AG04450 (cell line): ENCODE results near the gene ROPN1L. TPM values are rescaled to one million over a fixed set of nuclear protein-coding genes. Genes with fewer than 3 reads are reported as not detected.

ENCODE experiments used
- CTCF ChIA-PET: fragments of 300-600, 350-600 bp; formaldehyde crosslinking; extraction: SDS; loops from one replicate; lab custom pipeline; 2022; ENCODE audit warnings: antibody characterized with exemption, inconsistent platforms; lab: Charles Lee
- POLR2A ChIA-PET: fragments of 350-600 bp; formaldehyde crosslinking; extraction: SDS; loops from one replicate; lab custom pipeline; 2021; ENCODE audit warnings: antibody characterized with exemption, inconsistent platforms; lab: Yijun Ruan, JAX
- DNase-seq: peaks from one replicate; pipeline ENCODE4 v3.0.0-alpha.2; 2011; ENCODE audit warnings: low read depth, low spot score
- H3K27ac ChIP-seq: one replicate; pipeline ENCODE4 v1.5.1; 2012; ENCODE audit warnings: low read depth, low read length, control low read depth
- H3K27me3 ChIP-seq: one replicate; pipeline ENCODE4 v1.6.0; 2012; ENCODE audit warnings: low read length; ENCODE audit not compliant: control insufficient read depth, insufficient read depth
- H3K4me3 ChIP-seq: 2 replicates; pipeline ENCODE4 v1.5.1; 2011; ENCODE audit warnings: mild to moderate bottlenecking, low read depth, low read length, control low read depth
- H3K9me3 ChIP-seq: 2 replicates; pipeline ENCODE4 v1.5.1; 2012; ENCODE audit warnings: low read length; ENCODE audit not compliant: control insufficient read depth, insufficient read depth
- CTCF ChIP-seq: IDR thresholded peaks from 2 replicates; pipeline ENCODE4 v1.5.1; 2011; ENCODE audit warnings: low read depth, low read length, control low read depth, inconsistent platforms
- polyA plus RNA-seq: library from polyadenylated mRNA; depleted of rRNA; stranded (reverse); fragments of >200 nt; gene quantifications from 2 replicates; pipeline ENCODE4 v1.2.3, GENCODE V29; 2011

ROPN1L gene
- polyA plus RNA-seq, 1 experiment = 0.24 TPM

- Histone ChIP-seq H3K27me3 (no peaks in the 10 kb centered on the region), H3K9me3 (peaks cover 3% of the 10 kb centered on the region; the same call in 1 of the 2 replicates), H3K27ac (no peak overlapping the region), H3K4me3 (no peak overlapping the region)
- no peak for TF ChIP-seq CTCF
- POLR2A ChIA-PET = no interaction called here
- CTCF ChIA-PET = no interaction called here
- DNase-seq = no peak
Measured at GRCh38 chr5:10482791-10483530, 41.3 kb downstream of the ROPN1L start.

- no peak for DNase-seq
- ChIA-PET CTCF (interaction anchor here (1.2 kb wide), 1 partner anchor 32 kb away, joined by 5 read pairs; no protein-coding TSS in a partner anchor), POLR2A (interaction anchor here (0.7 to 1.2 kb wide), 5 partner anchors 40 to 143 kb away, joined by 3 to 12 read pairs (median 3); partner anchors contain the start of gene ROPN1L)
- H3K27ac ChIP-seq = peak overlapping the region; percentile 95
- TF ChIP-seq CTCF = no peak
- no peak overlapping the region for H3K4me3 ChIP-seq
- H3K9me3 ChIP-seq = no peaks in the 10 kb centered on the region; the same call in 1 of the 2 replicates
- H3K27me3 ChIP-seq = no peaks in the 10 kb centered on the region
Measured at GRCh38 chr5:10484774-10485141, 43.1 kb downstream of the ROPN1L start.

GRCh38 chr5:10485142-10485795 lies 43.6 kb downstream of the ROPN1L start:
- ChIA-PET CTCF (interaction anchor here (1.2 kb wide), 1 partner anchor 33 kb away, joined by 5 read pairs; no protein-coding TSS in a partner anchor), POLR2A (interaction anchor here (0.5 to 1.2 kb wide), 8 partner anchors 39 to 142 kb away, joined by 3 to 12 read pairs (median 3); partner anchors contain the start of gene ROPN1L)
- H3K27me3 ChIP-seq = no peaks in the 10 kb centered on the region
- TF ChIP-seq CTCF = no peak
- H3K27ac ChIP-seq = peak overlapping the region; percentile 95
- DNase-seq = peak; percentile 94
- H3K4me3 ChIP-seq = no peak overlapping the region
- H3K9me3 ChIP-seq = no peaks in the 10 kb centered on the region; the same call in 1 of the 2 replicates

GRCh38 chr5:10485897-10486296 lies 44.2 kb downstream of the ROPN1L start:
- no peak for DNase-seq
- H3K9me3 ChIP-seq = no peaks in the 10 kb centered on the region; the same call in 1 of the 2 replicates
- H3K27ac ChIP-seq = peak overlapping the region; percentile 95
- no peaks in the 10 kb centered on the region for H3K27me3 ChIP-seq
- POLR2A ChIA-PET = interaction anchor here (0.5 to 1.2 kb wide), 6 partner anchors 42 to 142 kb away, joined by 3 to 12 read pairs (median 3); no protein-coding TSS in a partner anchor
- no peak overlapping the region for H3K4me3 ChIP-seq
- CTCF ChIA-PET = no interaction called here
- no peak for TF ChIP-seq CTCF
